Activated CD8-positive, alpha-beta T cell treated with anti-CD3 and anti-CD28 coated beads for 36 hours (primary cell): ENCODE measurements around the gene GRID2. TPM values are rescaled to one million over a fixed set of nuclear protein-coding genes. Genes with fewer than 3 reads are reported as not detected.

Experiments used
- ATAC-seq: fragments of 200-7000 bp; cut with Tn5 transposase; one replicate; pipeline ENCODE4 v1.10.0; 2021; ENCODE audit warnings: mild to moderate bottlenecking, moderate library complexity
- CTCF ChIA-PET: fragments of 350-600 bp; sonication (Branson Sonifier 250); formaldehyde crosslinking; loops from one replicate; lab custom pipeline; 2021; ENCODE audit warnings: antibody characterized with exemption; lab: Charles Lee
- POLR2A ChIA-PET: fragments of 350-600 bp; sonication (Branson Sonifier 250); formaldehyde crosslinking; loops from one replicate; lab custom pipeline; 2021; ENCODE audit warnings: antibody characterized with exemption; lab: Charles Lee
- DNase-seq: peaks from one replicate; pipeline ENCODE4 v3.0.0-alpha.2; 2020
- H3K27ac Mint-ChIP-seq: one replicate; pipeline ENCODE4 v1.8.0; 2021; ENCODE audit warnings: mild to moderate bottlenecking, mixed read lengths
- H3K27me3 Mint-ChIP-seq: one replicate; pipeline ENCODE4 v1.8.0; 2021; ENCODE audit warnings: mixed read lengths
- H3K36me3 Mint-ChIP-seq: one replicate; pipeline ENCODE4 v1.8.0; 2021; ENCODE audit warnings: low read depth, mixed read lengths
- H3K4me1 Mint-ChIP-seq: one replicate; pipeline ENCODE4 v1.8.0; 2021; ENCODE audit warnings: low read depth, mixed read lengths
- H3K4me3 Mint-ChIP-seq: one replicate; pipeline ENCODE4 v1.8.0; 2021; ENCODE audit warnings: mild to moderate bottlenecking, moderate library complexity, mixed read lengths
- H3K9me3 Mint-ChIP-seq: one replicate; pipeline ENCODE4 v1.8.0; 2021; ENCODE audit warnings: mixed read lengths
- intact Hi-C: fragments of 100-400 bp; cut with micrococcal nuclease; formaldehyde crosslinking; loops from one replicate; pipeline ENCODE4 v1.10.0; 2022
- total RNA-seq, 2 experiments: library from RNA; stranded (reverse); gene quantifications; one replicate each; pipeline ENCODE4 v1.2.3, GENCODE V29; 2021
- TF ChIP-seq, protein P1 (sequence below): fragments of 200-600 bp; IDR thresholded peaks from one replicate; pipeline ENCODE4 v1.8.0; 2022; ENCODE audit warnings: antibody characterized with exemption, mild to moderate bottlenecking

Gene GRID2
- total RNA-seq, 2 experiments from 2014 or later: not detected

DNA sequence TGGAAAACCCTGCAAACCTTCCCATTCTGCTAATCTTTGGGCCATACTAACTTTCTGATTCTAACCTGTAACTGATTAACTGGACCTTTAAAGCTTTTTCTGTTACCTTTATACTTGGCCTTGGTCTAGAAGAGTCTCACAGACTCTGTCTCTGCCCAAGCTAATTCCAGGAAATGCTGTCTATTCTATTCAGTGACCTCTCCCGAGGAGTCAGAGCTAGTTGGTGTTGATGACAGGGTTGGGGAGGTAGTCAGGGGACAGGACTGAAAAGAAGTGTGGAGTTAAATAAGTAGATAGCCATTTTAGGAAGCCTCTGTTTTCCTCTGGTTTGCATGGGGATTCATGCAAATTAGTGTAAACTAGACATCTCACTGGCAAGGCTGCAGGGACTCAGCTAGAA is 429.5 kb downstream of the GRID2 start:
- Mint-ChIP-seq H3K36me3 (no peaks in the 10 kb centered on the region), H3K27me3 (no peaks in the 10 kb centered on the region), H3K4me3 (no peak overlapping the region), H3K4me1 (no peaks in the 10 kb centered on the region), H3K27ac (no peak overlapping the region), H3K9me3 (peaks cover 2% of the 10 kb centered on the region)
- TF ChIP-seq, protein P1, sequence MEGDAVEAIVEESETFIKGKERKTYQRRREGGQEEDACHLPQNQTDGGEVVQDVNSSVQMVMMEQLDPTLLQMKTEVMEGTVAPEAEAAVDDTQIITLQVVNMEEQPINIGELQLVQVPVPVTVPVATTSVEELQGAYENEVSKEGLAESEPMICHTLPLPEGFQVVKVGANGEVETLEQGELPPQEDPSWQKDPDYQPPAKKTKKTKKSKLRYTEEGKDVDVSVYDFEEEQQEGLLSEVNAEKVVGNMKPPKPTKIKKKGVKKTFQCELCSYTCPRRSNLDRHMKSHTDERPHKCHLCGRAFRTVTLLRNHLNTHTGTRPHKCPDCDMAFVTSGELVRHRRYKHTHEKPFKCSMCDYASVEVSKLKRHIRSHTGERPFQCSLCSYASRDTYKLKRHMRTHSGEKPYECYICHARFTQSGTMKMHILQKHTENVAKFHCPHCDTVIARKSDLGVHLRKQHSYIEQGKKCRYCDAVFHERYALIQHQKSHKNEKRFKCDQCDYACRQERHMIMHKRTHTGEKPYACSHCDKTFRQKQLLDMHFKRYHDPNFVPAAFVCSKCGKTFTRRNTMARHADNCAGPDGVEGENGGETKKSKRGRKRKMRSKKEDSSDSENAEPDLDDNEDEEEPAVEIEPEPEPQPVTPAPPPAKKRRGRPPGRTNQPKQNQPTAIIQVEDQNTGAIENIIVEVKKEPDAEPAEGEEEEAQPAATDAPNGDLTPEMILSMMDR: no peak
- DNase-seq (no peak), ATAC-seq (no peak)
- ChIA-PET POLR2A (no interaction called here), CTCF (no interaction called here)
- intact Hi-C loops: no loop called here

DNA sequence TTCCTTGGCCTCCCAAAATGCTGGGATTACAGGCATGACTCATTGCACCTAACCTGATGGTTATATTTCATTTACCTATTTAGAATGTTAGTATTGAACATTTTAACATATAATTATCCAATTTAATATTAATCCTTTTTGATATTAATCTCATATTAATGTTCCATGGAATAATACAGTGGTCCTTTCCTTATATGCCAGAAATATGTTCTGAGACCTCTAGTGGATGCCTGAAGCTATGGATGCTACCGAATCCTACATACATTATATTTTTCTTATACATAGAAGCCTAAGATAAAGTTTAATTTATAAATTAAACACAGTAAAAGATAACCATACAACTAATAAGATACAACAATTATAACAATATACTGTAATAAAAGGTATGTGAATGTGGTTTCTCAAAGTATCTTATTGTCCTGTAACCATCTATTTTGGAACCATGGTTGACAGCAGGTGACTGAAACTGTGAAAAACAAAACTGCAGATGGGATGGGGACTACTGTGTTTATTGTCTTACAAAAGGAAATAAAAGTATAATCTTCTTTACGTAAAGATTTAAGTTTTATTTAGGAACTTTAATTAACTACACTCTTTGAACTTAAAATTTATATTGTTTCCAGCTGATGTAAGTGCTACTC is 431.4 kb downstream of the GRID2 start:
- CTCF ChIA-PET: no interaction called here

DNA sequence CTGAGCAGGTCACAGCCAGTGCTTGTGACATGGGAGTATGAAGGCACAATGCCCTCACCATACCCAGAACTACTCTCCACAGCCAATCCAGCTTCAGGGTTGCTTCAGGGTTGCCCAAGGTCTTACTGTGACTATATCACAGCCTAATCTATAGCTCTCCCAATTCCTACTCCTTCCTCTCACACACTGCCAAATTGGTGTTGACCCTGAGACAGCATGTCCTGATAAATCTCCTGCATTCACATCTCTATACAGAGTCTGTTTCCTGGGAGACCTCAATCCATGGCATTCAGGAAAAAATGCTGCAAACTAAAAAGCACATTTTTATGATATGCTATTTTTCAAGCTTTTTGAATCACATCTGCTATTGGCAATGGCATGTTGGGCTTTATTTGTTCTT is 456.7 kb downstream of the GRID2 start:
- POLR2A ChIA-PET: no interaction called here
- Mint-ChIP-seq H3K27me3 (no peaks in the 10 kb centered on the region), H3K4me3 (no peak overlapping the region), H3K27ac (no peak overlapping the region), H3K4me1 (no peaks in the 10 kb centered on the region), H3K9me3 (peaks cover 3% of the 10 kb centered on the region), H3K36me3 (no peaks in the 10 kb centered on the region)
- ATAC-seq: no peak
- intact Hi-C loops: no loop called here
- TF ChIP-seq, protein P1: no peak
- CTCF ChIA-PET: no interaction called here
- no peak for DNase-seq

More for the DNA sequence above, 431.4 kb downstream of the GRID2 start:
- POLR2A ChIA-PET: no interaction called here
- no peak for ATAC-seq
- Mint-ChIP-seq H3K27me3 (no peaks in the 10 kb centered on the region), H3K36me3 (no peaks in the 10 kb centered on the region), H3K4me1 (no peaks in the 10 kb centered on the region), H3K27ac (no peak overlapping the region), H3K4me3 (no peak overlapping the region), H3K9me3 (peaks cover 2% of the 10 kb centered on the region)
- DNase-seq: no peak
- TF ChIP-seq, protein P1: no peak
- intact Hi-C loops: no loop called here

DNA sequence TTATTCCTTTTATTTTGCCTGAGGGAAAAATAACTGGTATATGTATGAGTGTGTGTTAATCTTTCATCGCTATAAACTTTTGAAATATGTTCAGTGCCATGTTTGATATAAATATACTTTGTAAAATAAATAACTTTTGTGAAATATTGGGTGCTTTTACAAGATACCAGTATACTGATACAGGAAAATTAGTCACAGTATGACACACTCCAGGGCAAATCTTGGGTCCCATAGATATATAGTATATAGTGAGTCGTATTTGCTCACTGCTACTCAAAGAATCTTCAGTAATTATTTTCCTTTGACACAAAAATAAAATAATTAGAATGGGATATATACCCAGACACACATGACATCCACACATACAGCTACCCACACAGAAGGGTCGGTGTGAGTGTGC is 472.3 kb downstream of the GRID2 start:
- Mint-ChIP-seq H3K4me1 (no peaks in the 10 kb centered on the region), H3K27ac (no peak overlapping the region), H3K9me3 (peaks cover 4% of the 10 kb centered on the region), H3K27me3 (no peaks in the 10 kb centered on the region), H3K4me3 (no peak overlapping the region), H3K36me3 (no peaks in the 10 kb centered on the region)
- no peak for ATAC-seq
- POLR2A ChIA-PET: no interaction called here
- intact Hi-C loops: no loop called here
- TF ChIP-seq, protein P1: no peak
- CTCF ChIA-PET: no interaction called here
- DNase-seq: no peak

DNA sequence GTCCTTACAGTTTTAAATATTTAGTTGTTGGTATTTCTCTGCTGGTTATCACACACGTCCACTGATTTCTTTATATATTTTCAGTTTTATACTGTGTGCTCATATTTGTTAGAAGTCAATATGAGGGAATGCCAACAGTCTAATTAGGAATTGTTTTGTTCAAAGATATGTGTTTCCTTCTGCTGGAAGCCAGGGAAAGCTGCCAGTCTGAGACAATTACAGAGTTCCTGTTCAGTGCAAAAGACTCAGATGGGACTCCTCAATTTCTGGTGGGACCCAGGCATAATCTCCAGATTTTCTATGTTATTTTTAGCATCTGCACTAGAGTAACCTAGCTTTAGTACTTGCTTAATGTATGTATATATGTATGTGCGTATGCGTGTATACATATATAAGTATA is 486.0 kb downstream of the GRID2 start:
- Mint-ChIP-seq H3K4me1 (no peaks in the 10 kb centered on the region), H3K36me3 (no peaks in the 10 kb centered on the region), H3K27ac (no peak overlapping the region), H3K27me3 (no peaks in the 10 kb centered on the region), H3K9me3 (peaks cover 4% of the 10 kb centered on the region), H3K4me3 (no peak overlapping the region)
- no peak for DNase-seq
- TF ChIP-seq, protein P1: no peak
- POLR2A ChIA-PET: no interaction called here
- intact Hi-C loops: no loop called here
- ATAC-seq: no peak
- CTCF ChIA-PET: no interaction called here
